ENCODE data around the gene MYH11. TPM values are rescaled to one million over a fixed set of nuclear protein-coding genes. Genes with fewer than 3 reads are reported as not detected.

The MYH11 gene
- total RNA-seq, 4 donors from 2014 or later = 5.6 to 57.7 (median 20.4) TPM

GRCh38 chr16:15705064-15705565 is 151.7 kb downstream of the MYH11 start:
- H3K9me3 ChIP-seq = no peaks in the 10 kb centered on the region
- peaks cover 0 to 9% of the 10 kb centered on the region in 2 donors for H3K36me3 ChIP-seq
- TF ChIP-seq CTCF (IDR thresholded peaks at IDR 0.05 in 4 of 5, conservative IDR thresholded peaks at IDR 0.05 in 1 of 5) (no peak), POLR2A (IDR thresholded peaks at IDR 0.05) (no peak)
- in situ Hi-C loops (cut with MboI; ENCODE audit: low sequenced_read_pairs in 4 of 4) = no loop called here
- no peak overlapping the region for H3K27ac ChIP-seq
- ATAC-seq (no peak), DNase-seq (no peak)
- no peaks in the 10 kb centered on the region for H3K27me3 ChIP-seq
- H3K4me3 ChIP-seq = no peak overlapping the region
- intact Hi-C loops (cut with DNase I; ENCODE audit: low total_unique reads) = loop anchor here (2.0 to 10.0 kb wide), 2 partner anchors 150 to 278 kb away; no protein-coding TSS in a partner anchor
- no peaks in the 10 kb centered on the region for H3K4me1 ChIP-seq

GRCh38 chr16:15704545-15704987 is 152.3 kb downstream of the MYH11 start:
- ATAC-seq (peak; percentile 87 to 88), DNase-seq (peak; percentile 31 to 65)
- in situ Hi-C loops (cut with MboI; ENCODE audit: low sequenced_read_pairs in 4 of 4) = no loop called here
- Histone ChIP-seq H3K36me3 (peaks cover 0 to 9% of the 10 kb centered on the region in 2 donors), H3K4me1 (no peaks in the 10 kb centered on the region), H3K9me3 (no peaks in the 10 kb centered on the region), H3K27ac (no peak overlapping the region), H3K27me3 (no peaks in the 10 kb centered on the region), H3K4me3 (no peak overlapping the region)
- TF ChIP-seq POLR2A (IDR thresholded peaks at IDR 0.05) (no peak), CTCF (IDR thresholded peaks at IDR 0.05 in 4 of 5, conservative IDR thresholded peaks at IDR 0.05 in 1 of 5) (peak; percentile 61 to 85 (median 77))
- intact Hi-C loops (cut with DNase I; ENCODE audit: low total_unique reads) = loop anchor here (2.0 to 10.0 kb wide), 3 partner anchors 52 to 278 kb away; partner anchors contain the start of gene NDE1

- ATAC-seq (no peak), DNase-seq (no peak)
- Histone ChIP-seq H3K4me3 (no peak overlapping the region), H3K4me1 (no peaks in the 10 kb centered on the region), H3K9me3 (no peaks in the 10 kb centered on the region), H3K27me3 (no peaks in the 10 kb centered on the region), H3K36me3 (peaks cover 0 to 23% of the 10 kb centered on the region in 2 donors), H3K27ac (no peak overlapping the region)
- intact Hi-C loops (cut with DNase I; ENCODE audit: low total_unique reads) = loop anchor here (5.0 to 10.0 kb wide), 2 partner anchors 51 to 148 kb away; partner anchors contain the start of gene NDE1
- in situ Hi-C loops (cut with MboI; ENCODE audit: low sequenced_read_pairs in 4 of 4) = no loop called here
- TF ChIP-seq POLR2A (IDR thresholded peaks at IDR 0.05) (no peak), CTCF (IDR thresholded peaks at IDR 0.05 in 4 of 5, conservative IDR thresholded peaks at IDR 0.05 in 1 of 5) (no peak)
Observed at GRCh38 chr16:15703029-15703736, 153.6 kb downstream of the MYH11 start.

GRCh38 chr16:15701975-15702970 is 154.6 kb downstream of the MYH11 start:
- in situ Hi-C loops (cut with MboI; ENCODE audit: low sequenced_read_pairs in 4 of 4) (no loop called here), intact Hi-C loops (cut with DNase I; ENCODE audit: low total_unique reads) (loop anchor here (5.0 to 10.0 kb wide), 2 partner anchors 50 to 147 kb away; partner anchors contain the start of gene NDE1)
- H3K4me1 ChIP-seq = no peaks in the 10 kb centered on the region
- peaks cover 0 to 32% of the 10 kb centered on the region in 2 donors for H3K36me3 ChIP-seq
- no peak for ATAC-seq
- H3K4me3 ChIP-seq = no peak overlapping the region
- DNase-seq = no peak
- no peaks in the 10 kb centered on the region for H3K27me3 ChIP-seq
- no peak overlapping the region for H3K27ac ChIP-seq
- TF ChIP-seq CTCF (IDR thresholded peaks at IDR 0.05 in 4 of 5, conservative IDR thresholded peaks at IDR 0.05 in 1 of 5) (no peak), POLR2A (IDR thresholded peaks at IDR 0.05) (no peak)
- no peaks in the 10 kb centered on the region for H3K9me3 ChIP-seq

Data from gastrocnemius medialis (tissue), 4 donors.